HG03439 (cell line): ENCODE results near the gene MAP1S.

Experiments
- ATAC-seq: cut with Tn5 transposase; IDR thresholded peaks from one replicate; pipeline ENCODE4 v1.9.1; 2021; ENCODE audit warnings: mild to moderate bottlenecking, moderate library complexity; ENCODE audit not compliant: unreplicated experiment

Gene MAP1S, protein sequence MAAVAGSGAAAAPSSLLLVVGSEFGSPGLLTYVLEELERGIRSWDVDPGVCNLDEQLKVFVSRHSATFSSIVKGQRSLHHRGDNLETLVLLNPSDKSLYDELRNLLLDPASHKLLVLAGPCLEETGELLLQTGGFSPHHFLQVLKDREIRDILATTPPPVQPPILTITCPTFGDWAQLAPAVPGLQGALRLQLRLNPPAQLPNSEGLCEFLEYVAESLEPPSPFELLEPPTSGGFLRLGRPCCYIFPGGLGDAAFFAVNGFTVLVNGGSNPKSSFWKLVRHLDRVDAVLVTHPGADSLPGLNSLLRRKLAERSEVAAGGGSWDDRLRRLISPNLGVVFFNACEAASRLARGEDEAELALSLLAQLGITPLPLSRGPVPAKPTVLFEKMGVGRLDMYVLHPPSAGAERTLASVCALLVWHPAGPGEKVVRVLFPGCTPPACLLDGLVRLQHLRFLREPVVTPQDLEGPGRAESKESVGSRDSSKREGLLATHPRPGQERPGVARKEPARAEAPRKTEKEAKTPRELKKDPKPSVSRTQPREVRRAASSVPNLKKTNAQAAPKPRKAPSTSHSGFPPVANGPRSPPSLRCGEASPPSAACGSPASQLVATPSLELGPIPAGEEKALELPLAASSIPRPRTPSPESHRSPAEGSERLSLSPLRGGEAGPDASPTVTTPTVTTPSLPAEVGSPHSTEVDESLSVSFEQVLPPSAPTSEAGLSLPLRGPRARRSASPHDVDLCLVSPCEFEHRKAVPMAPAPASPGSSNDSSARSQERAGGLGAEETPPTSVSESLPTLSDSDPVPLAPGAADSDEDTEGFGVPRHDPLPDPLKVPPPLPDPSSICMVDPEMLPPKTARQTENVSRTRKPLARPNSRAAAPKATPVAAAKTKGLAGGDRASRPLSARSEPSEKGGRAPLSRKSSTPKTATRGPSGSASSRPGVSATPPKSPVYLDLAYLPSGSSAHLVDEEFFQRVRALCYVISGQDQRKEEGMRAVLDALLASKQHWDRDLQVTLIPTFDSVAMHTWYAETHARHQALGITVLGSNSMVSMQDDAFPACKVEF

DNA sequence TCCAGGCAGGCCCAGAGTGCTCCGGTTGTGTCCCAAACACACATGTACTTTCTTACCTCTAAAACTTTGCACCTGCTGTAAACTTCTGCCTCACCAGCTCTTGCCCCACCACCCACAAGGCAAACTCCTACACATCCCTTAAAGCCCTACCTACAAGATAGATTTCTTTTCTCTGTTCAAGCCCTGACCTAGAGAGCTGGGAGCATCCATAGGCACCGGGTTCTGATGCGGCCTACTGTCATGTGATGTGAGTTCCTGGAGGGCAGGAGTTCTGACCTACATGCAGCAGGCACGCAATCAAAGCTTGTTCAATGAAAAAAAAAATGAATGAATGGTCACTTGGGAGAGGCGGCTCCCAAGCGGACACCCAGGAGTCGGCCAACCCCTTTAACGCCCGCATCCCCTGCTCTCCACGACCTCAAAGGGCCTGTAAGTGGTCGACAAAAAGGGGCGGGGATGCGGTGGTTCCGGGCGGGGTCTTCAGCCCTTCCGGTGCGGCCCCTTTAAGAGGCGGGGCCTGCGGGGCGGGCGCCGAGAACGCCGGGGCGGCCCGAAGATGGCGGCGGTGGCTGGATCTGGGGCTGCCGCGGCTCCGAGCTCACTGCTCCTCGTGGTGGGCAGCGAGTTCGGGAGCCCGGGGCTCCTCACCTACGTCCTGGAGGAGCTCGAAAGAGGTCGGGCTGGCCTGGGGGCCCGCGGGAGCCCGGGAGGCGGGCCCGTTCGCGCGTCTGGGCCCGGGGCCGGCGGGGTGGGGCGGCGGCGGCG, at the start of gene MAP1S:
MAP1S (plus strand) TSS at position 534 of the 765 bp plus-strand sequence; CDS start at position 557, 23 bp downstream.
- peak; percentile 63 for ATAC-seq

DNA sequence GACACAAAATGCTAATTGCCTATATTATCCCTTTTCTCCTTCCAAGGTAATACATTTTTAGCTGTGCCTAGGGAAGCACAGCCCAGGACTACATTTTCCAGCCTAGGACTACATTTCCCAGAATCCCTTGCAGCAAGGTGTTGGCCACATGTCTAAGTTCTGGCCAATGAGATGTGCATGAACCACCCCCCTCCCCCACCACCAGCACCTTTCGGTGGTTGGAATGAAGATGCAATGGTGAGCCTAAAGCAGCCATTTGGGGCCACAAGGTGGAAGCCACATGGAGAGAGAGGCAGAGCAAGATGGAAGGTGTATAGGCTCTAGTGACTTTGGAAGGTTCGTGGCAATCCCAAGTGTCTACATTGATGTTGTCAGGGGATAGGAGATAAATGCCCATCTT, 47.4 kb upstream of the MAP1S start:
- ATAC-seq = no peak

DNA sequence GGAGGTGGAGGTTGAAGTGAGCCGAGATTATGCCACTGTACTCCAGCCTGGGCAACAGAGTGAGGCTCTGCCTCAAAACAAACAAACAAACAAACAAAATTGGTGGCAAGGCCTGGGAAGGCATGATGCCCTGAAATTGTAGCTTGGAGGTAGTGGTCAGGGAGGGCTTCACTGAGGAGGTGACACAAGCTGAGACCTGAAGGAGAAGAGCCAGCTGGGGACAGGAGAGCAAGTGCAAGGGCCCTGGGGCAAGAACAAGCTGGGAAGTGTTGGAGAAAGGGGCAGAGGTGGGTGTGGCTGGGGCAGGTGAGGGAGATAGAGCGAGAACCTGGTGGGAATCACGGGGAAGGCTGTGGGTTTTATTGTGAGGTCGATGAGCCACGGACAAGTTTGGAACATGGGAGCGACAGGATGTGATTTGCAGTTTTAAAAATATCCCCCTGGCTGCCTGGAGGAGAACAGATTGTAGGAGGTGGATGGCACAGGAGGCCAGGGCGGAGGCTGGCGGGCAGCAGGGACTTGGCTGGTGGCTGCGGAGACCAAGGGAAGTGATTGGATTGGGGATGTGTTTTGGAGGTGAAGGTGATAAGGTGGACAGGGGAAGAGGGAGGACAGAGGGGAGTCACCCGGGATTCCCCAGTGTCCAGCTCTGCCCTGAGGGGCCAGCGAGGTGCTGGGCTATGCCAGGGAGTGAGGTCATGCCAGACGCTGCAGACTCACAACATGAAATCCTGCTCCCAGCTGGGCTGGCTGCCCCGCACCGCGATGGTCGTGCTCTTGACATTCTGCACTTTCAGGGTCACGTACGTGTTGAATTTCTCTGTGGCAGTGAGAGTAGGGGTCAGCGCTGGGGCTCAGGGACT, 45.1 kb upstream of the MAP1S start:
- no peak for ATAC-seq

DNA sequence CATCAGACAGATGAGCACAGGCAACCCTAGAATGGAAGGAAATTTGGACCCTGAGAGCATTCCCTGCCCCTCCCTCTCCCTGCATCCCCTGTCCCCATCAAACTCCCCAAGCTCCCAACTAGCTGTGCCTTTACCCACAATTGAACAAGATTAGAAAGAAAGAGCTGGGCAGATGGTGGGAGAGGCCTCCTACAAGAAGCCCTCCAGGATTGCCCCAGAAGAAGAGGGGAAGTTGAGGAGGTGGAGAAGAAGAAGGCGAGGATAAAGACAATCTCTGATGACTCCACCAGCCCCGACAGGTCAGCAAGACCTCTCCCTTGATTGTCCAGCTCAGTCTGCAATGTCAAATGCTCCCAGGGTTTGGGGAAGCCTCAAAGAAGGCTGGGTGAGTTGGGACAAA, 43.0 kb upstream of the MAP1S start:
- ATAC-seq = no peak

DNA sequence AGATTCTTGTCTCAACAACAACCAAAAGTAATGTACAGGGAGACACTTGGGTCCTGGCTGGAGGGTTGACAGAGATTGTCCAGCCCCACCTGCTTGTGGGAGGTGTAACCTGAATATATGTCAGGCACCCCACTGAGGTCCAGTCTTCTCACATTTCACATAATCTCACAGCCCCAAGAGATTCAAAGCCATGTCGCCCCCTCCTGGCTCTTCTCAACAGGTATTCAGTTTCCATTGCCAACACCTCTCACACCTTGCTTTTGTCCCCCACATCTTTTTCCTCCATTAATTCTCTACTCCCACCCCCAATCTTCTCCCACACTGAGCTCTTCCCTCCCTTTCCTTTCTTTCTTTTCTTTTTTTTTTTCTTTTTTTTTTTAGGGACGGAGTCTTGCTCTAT, 42.3 kb upstream of the MAP1S start:
- no peak for ATAC-seq

DNA sequence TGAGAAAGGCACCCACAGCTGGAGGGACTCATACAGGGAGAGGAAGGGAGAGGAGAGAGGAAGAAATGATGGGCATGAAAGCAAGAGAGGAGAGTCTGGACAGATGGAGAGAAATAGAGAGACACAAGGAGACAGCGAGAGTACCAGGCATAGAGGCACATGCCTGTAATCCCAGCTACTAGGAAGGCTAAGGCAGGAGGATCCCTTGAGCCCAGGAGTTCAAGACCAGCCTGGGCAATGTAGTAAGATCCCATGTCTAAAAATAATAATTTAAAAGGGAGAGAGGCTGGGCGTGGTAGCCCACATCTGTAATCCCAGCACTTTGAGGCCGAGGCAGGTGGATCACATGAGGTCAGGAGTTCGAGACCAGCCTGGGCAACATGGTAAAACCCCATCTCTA, 40.4 kb upstream of the MAP1S start:
- ATAC-seq = no peak

DNA sequence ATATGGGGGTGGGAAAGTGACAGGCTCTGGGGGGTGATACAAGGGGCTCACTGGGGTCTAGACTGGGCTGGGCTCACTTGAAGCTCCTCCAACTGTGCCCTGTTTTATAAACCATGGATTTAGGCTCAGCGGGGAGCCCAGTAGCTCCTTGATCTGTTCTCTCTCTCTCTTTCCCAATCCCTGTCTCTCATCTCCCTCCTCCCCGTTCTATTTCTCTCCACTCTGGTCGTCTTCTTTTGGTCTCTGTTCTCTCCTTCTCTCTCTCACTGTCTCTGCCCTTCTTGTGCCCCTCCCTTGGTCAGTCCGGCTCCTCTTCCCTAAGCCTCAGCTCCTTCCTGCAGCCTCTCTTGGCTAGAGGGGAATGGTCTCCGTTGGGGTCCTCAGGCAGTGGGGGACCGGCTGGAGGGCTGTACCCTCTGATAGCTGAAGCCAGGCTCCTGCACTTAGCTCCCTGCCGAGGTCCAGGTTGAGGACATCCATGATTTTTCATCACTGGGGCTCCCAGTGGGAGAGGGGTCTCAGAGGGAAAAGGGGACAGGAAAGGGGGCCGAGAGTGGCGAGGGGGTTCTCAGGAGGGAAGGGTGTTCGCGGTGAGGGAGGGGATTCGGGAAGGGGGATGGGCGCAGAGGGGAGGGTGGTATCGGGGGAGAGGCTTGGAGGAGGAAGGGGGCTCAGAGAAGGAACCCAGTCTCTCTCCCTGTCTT, 39.6 kb upstream of the MAP1S start:
- no peak for ATAC-seq

DNA sequence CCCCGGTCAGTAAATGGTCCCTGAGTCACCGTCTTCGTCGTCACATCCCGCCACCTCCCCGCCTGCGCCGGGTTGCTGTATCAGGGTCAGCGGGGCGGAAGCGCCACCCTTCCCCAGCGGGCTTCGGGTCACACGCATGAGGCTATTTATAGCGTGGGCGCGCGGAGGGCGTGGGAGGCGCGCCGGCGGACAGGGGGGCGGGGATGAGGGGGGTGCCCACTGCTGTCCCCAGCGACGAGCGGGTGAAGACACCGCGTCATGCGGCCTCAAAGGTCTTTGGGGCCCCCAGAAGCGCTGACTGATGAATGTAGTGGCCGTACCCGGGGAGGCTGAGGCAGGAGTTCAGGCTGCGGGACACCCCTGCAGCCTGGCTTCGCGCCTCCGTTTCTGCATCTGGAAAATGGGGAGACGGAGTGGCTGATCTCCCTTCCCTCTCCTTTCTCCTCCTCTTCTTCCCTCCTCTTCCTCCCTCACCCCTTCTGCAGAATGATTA, 39.0 kb upstream of the MAP1S start:
- no peak for ATAC-seq

DNA sequence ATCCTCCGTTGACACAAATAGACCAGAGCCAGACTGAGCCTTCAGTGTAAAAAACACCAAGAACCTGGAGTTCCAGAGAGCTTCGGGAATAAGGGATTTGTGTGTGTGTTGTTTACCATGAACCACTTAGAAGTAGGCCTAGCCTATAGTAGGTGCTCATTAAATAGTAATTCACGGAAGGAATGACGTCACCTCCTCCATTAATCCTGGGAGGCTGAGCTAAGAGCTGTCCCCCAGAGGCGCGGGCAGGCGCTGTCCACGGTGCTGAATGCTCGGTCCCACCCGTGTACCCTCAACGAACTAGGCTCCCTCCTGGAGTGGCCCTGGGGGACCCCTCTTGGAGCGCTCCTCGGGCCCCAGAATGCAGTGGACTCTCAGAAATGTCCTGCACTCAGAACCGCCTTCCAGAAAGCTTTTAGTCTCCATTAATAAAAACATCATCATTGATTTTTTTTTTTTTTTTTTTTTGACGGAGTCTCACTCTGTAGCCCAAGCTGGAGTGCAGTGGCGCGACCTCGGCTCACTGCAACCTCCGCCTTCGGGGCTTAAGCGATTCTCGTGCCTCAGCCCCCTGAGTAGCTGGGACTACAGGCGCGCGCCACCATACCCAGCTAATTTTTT, 37.7 kb upstream of the MAP1S start:
- no peak for ATAC-seq

DNA sequence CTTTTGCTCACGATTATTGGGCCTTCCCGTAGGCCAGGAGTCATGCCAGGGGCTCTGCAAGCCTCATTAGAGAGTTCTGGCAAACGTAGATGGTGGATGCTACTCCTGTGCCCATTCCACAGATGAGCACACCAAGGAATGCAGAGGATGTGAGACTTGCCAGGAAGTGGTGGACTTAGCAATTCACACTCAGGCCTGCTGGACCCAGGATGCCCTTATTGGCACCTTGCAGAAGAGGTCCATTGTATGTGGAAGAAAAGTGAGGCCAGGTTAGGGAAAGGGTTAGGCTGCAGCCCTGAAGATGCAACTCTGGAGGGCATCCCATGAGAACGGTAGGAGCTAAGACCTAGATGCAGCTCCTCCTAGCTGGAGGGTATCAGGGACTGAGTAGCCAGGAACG, 37.0 kb upstream of the MAP1S start:
- ATAC-seq = no peak

DNA sequence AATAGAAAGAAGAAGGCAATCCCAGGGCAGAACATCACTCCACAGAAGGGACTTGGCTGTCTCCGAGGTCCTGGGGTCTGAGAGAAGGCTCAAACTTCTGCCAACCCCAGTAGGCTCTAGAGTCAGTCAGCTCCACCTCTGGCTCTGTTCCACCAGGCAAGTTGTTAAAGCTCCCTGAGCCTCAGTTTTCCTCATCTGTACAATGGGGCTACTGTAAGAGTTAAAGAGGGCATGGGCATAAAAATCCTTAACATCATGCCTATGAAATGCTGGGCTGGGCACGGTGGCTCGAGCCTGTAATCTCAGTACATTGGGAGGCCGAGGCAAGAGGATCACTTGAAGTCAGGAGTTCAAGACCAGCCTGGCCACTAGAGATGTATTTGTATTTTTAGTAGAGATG, 36.2 kb upstream of the MAP1S start:
- ATAC-seq = no peak

DNA sequence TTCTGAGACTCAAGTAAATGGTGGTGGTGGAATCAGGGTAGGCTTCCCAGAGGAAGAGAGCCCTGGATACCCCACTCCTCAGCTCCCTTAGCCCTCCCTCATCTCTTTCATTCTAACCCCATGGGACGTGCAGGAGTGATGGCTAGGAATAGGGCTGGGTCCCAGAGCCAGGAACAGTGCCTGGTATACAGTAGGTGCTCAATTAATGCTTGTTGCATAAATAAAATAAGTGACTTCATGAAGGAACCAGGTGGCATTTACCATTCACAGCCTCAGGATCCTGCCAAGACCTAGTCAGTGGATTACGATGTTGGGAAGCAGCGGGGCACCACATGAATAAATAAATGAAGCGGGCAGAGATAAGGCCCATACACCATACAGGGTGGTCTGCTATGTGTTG, 35.0 kb upstream of the MAP1S start:
- no peak for ATAC-seq

DNA sequence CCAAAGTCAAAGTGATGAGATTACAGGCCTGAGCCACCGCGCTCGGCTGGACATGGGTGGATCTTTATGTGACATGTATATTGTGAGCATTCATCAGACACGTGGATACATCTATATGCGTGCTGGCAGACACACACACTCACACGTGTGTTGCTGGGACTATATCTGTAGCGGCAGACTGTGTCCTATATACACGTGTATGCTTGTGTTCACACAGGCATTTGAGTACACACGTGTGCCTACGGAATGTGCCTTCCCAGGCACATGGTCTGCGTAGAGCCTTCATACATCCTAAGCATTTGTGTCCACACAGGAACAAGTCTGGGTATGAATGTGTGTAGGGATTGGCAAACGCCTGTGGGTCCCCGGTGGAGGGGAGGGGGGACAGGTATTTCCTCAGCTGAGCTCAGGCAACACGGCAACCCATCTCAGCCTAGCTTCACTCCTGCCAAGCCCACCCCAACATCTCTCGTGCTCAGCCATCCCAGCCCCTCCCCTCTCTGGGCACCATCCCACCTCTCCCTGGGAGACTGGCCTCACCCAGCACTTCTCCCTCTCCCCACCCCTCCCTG, 33.7 kb upstream of the MAP1S start:
- ATAC-seq = no peak

DNA sequence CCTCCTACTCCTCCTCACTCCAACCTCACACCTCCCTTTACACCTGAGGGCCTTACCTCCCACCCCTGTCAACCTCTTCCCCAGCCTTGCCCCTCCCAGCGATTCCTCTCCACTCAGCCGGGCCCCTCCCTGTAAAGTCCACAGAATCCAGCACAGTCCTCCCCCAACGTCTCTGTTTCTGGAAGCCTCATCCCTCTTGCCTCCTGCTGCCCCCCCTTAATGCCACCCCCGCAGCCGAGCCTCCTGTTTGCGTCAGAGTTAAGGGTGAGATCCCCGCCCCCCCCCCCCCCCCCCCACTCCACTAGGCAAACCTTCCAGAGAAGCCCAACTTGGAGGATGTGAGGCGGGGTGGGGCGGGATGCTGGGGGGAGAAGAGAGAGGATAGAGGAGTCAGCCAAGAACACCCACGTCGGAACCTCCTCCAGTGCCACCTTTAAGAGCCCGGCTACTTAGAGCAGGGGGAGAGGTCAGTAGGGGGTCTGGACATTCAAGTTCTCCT, 33.2 kb upstream of the MAP1S start:
- no peak for ATAC-seq

DNA sequence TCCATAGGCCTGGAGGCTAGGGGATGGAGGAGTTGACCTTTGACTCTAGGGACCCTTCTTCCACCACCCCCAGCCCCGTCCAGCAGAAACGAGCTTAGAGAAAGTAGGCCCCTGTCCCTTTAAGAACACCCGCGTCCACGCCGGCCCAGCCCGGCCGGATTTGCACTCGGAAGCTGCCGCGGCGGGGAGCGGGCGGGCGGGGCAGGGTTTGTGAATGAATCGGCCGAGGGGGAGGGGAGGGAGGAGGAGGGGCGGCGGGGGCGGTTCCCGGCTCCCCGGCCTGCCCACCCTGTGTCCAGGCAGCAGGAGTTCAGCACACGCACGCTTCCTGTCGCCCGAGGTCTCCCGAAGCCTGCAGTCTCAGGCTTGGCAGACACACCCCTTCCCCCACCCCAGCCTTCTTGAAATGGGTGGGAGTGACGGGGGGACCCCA, 32.7 kb upstream of the MAP1S start:
- ATAC-seq = no peak

DNA sequence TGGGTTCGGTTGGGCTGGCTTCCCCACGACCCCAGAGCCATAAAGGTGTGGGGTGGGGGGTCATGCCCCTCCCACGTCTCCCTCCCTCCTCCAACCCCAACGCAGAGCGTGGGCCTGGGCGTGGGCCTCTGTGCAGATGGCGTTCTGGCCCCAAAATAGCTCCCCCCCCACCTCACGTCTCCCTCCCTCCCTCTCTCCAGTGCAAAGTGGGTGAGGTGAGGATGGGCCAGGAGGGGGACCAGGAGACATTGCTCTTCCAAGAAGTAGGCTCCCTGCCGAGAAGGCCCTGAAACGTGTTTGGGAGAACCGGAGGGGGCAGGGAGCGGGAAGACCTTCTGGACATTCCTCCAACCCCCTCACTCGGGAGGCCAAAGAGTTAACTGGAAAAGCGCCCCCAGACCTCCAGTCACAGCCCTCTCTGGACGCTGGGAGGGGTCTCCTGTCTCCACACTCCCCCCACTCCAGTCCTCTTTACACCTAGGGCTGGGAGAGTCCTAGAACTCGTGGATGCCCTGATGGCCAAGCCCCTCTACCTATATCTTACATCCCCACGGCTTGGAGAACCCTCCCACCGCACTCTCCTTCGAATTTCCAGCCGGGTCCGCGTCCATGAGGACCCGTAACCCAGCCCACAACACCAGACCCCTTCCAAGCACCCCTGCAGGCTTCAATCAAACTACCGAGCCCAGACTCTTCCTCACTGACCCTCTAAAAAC, 32.0 kb upstream of the MAP1S start:
- no peak for ATAC-seq
